Dermis blood vessel endothelial cell (primary cell): ENCODE results near the gene IL19. TPM values are rescaled to one million over a fixed set of nuclear protein-coding genes. Genes with fewer than 3 reads are reported as not detected.
"Not testable (repeated sequence)": the region's sequence is repeated elsewhere in the genome, so short reads cannot be mapped to it uniquely, and the experiment has no call there.

Experiments used
- DNase-seq: peaks from one replicate; pipeline ENCODE4 v3.0.0; 2010
- total RNA-seq: library from RNA; depleted of rRNA; stranded (reverse); fragments of >200 nt; gene quantifications from 2 replicates; pipeline ENCODE4 v1.2.3, GENCODE V29; 2014

Gene IL19
- total RNA-seq, 1 donor from 2014 or later, result not detected

- DNase-seq, result no peak
Measured at GRCh38 chr1:206741142-206741701, 29.4 kb upstream of the IL19 start.

DNA sequence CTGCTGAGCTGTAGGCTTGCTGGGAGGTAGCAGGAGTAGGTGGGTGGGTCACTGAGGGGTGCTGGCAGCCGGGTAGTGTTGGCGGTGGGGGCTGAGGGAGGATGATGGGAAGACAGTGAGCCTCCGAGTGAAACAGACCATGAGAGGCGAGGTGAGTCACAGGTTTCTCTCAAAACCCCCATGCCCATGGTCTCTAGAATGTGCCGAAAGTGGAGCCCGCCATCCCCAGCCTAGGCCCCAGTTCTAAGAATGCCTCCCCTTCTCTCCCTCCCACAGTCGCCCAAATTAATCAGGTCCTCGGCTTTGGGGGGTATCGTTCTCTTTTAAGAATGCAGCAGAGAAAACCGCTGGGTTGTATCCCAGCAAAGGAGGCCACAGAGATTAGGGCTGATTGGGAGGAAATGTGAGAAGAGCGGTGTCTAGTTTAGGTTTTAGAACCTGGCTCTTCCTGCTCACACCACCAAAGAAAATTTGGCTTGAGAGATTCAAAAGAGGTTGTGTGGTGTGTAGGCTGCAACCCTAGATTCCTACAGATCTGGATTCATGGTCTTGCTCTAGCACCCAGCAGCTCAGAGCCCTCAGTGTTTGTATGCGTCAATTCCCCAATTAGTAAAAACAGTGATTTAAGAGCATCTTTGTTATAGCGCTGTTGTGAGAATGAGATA is 27.7 kb upstream of the IL19 start:
- DNase-seq, result no peak

DNA sequence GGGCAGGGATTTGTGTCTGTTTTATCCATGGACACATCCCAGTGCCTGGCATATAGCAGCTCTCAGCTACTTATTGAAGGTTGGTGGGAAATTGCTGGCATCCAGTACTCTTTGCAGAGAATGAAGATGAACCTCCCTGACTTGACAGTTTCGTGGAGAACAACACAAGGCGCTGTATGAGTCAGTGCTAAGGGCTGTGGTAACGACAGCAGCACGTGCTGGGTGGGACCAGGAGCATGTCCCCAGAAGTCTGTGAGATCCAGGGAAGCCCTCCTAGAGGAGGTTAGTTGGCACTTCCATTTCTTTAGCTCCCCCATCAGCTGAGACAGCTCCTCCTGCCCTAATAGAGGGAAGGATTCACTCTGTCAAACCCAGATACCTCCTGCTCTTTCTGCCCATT is 25.9 kb upstream of the IL19 start:
- no peak for DNase-seq

DNA sequence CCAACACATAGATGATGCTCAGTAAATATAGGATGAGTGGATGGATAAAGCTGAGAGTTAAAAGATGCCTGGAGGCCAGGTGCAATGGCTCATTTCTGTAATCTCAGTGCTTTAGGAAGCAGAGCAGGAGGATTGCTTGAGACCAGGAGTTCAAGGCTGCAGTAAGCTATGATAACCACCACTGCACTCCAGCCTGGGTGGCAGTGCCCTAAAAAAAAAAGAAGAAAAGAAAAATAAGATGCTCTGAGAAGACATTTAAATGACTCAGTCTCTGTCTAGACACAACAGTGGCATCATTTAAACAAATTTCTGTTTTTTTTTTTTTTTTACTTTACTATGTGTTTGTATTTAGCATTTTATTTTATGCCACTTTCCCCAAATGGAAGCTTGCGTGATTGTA is 25.3 kb upstream of the IL19 start:
- DNase-seq, result no peak

GRCh38 chr1:206748348-206749030 is 22.1 kb upstream of the IL19 start:
- DNase-seq, result peak; percentile 16

DNA sequence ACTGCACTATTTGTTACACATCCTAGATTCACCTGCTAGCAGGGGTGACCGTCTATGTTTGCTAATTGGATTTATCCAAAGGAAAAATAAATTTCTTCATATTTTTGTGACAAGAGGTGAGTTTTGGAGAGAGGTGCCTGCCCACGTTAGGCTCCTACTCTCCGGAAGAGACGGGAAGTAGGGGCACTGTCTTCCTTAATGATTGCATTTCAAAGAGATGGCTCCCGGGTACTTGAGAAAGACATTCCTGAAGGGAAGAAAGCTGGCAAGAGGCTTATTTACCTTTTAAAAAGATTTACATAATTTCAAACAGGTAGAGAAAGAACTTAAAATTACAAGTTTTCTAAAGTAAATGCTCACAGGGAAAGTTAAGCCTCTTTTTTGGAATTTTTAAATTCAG is 18.7 kb upstream of the IL19 start:
- no peak for DNase-seq

- no peak for DNase-seq
Measured at GRCh38 chr1:206752481-206752880, 18.1 kb upstream of the IL19 start.

DNA sequence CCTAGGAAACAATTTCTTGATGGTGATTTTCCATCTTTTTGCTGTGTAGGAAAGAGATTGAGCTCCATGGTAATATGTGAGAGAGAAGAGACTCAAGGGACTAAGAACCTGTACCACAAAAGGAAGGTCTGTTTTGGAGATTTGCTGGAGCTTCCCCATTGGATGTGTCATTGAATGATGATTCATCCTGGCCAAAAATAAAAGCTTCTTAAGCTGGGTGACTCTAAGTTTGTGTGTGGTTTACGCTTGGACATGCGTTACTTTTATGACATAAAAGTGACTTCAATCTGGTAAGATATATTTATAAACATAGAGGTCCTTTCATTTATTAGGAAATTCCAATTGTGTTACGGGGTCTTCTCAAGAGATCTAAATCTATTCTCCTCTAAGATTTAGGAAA is 17.4 kb upstream of the IL19 start:
- DNase-seq, result no peak

DNA sequence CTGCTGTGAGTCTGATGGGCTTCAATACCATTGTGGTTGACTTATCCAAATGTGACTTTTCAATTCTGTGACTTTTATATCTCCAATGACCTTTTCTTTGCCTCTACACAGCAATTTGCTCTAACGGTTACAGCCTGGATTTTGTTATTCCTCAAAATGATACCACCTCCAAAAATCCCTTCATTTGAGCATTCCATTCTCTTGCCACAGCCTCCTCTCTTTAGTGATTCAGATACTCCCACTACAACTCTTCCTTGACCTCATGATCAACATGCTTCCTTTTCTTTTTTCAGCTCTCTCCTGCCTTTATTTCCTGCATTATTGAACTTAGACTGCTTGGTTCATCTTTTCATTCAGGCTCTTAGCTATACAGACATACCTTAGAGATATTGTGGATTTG is 16.6 kb upstream of the IL19 start:
- DNase-seq, result no peak

GRCh38 chr1:206757524-206758266 is 12.9 kb upstream of the IL19 start:
- no peak for DNase-seq

DNA sequence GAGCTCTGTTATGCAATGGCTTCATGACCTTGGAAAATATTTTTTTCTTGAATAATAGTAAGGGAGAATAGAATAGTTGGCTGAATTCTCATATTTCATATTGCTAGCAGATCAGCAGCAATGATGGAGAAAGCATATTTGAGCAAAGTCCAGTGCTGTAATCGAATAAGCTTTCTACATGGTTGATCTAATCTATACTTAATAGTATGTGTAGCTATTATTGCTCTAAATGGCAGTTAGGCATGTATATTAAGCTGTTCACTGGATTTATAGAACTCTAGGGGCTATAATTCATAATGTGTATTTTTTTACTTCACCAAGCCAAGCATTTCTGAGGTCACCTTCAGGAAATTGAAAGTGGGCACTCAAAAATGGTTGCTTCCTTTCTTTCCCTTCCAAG is 10.0 kb upstream of the IL19 start:
- no peak for DNase-seq

GRCh38 chr1:206761159-206761768 is 9.3 kb upstream of the IL19 start:
- no peak for DNase-seq

DNA sequence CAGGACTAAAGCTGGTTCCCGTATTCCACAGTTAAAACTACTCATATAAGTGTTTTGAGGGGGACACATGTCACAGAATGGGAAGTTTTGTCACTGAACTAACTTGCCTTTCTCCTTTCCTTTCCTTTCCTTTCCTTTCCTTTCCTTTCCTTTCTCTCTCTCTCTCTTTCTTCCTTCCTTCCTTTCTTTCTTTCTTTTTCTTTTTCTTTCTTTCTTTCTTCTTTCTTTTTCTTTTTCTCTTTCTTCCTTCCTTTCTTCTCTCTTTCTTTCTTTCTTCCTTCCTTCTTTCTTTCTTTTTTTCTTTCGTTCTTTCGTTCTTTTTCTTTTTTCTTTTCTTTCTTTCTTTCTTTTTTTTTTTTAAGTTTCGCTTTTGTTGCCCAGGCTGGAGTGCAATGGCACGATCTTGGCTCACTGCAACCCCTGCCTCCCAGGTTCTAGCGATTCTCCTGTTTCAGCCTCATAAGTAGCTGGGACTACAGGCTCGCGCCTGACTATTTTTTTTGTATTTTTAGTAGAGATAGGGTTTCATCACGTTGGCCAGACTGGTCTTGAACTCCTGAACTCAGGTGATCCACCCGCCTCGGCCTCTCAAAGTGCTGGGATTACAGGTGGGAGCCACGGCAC is 7.7 kb upstream of the IL19 start:
- not testable (repeated sequence) for DNase-seq

DNA sequence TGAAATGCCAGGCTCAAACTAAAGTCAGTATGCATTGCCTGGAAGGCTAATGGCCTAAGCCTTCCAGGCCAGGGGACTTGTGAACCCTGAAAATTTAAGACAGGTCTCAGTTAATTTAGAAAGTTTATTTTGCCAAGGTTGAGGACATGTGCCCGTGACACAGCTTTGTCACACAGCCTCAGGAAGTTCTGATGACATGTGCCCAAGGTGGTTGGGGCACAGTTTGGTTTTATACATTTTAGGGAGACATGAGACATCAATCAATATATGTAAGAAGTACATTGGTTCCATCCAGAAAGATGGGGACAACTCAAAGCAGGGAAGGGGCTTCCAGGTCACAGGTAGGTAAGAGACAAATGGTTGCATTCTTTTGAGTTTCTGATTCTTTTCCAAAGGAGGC is 4.8 kb upstream of the IL19 start:
- not testable (repeated sequence) for DNase-seq

DNA sequence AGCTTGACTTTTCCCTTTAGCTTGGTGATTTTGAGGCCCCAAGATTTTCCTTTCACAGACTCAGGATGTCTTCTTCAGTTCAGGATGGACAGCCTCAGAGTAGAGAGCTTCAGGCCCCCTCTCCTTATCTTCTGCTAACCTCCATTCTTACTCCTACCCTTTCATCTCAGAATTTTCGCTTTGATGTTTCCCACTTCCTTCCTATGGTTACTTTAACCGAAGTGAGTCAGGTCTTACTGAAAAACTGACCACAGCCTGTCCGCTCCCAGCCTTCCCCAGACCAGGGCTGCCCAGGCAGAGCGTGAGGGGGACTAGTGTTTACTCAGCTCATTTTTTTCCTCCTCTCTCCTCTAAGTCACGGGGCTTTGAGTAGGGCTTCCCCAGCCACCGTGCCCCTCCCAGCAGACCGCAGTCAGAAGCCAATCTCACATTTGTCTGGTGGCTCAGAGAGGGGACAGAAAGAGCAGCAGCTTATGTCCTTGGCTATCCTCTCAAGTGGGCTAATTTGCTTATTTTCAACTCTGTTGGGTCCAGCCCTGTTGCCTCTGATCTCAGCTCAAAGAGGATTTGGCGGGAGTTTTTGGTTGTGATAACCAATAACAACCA is 4.2 kb upstream of the IL19 start:
- no peak for DNase-seq

- DNase-seq, result no peak
Measured at GRCh38 chr1:206768472-206769303, 1.9 kb upstream of the IL19 start.

DNA sequence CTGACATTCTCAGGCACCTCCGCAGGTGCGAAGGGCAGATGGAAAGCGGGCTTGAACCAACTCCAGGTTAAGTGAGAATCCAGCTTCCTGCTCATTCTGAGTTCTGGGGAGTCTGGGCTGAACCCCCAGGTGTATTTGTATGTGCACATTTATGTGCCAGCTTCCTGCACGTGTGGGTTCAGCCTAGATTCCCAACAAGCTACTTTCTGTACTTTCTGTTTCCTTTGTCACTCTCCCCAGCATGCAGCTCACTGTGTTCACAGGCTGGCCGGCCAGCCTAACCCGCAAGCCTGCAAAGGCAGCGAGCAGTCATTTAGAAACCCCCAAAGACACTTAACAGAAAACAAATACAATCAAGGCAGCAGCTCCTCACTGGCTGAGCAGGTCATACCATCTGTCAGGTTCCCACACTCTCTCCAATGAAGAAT is 1.3 kb upstream of the IL19 start:
- DNase-seq, result no peak

- DNase-seq, result no peak
Measured at GRCh38 chr1:206771338-206771692, 742 bp downstream of the IL19 start.

DNA sequence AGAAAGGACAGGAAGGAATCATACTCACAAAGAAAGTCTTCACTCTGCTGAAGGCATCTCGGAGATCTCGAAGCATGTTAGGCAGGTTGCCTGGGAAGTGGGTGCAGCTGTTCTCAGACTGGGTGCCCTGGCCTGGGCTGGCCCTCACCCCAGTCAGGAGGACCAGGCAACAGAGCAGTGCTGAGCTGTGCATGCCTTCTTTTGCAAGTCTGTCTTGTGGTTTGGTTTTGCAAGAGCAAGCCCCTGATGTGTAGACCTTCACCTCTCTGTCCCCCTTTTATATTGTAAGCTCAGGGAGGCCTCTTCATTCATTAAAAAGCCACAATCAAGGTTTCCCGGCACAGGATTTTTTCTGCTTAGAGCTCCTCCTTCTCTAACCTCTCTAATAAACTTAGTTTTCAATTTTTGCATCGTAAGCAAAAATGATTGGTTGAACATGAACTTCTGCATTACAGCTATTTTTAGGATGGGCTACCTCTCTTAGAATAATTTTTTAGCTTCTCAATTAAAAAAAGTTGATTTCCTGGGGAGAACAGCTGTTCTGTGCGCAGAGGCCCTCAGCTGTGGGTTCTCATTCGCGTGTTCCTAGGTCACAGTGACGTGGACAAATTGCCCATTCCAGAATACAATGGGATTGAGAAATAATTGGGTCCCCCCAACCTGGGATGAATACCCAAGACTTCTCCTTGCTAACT is 1.8 kb downstream of the IL19 start, which contains the start of gene IL10:
Gene IL10, minus strand, starts transcription at position 252 of the 695 bp plus-strand sequence. Its CDS starts 59 bp downstream, at position 193.
- DNase-seq, result no peak

GRCh38 chr1:206774093-206774492 is 3.5 kb downstream of the IL19 start:
- no peak for DNase-seq

GRCh38 chr1:206776229-206776628 is 5.7 kb downstream of the IL19 start:
- no peak for DNase-seq
